Dermis microvascular lymphatic vessel endothelial cell (primary cell): ENCODE results near the gene WDR1. TPM values are rescaled to one million over a fixed set of nuclear protein-coding genes. Genes with fewer than 3 reads are reported as not detected.

Source experiments
- DNase-seq, 2 donors: peaks; one replicate each; pipeline versions ENCODE4 v3.0.0 to v3.0.0-alpha.2; 2010; ENCODE audit warnings: low read depth in 2 of 2
- total RNA-seq: library from RNA; depleted of rRNA; stranded (reverse); fragments of >200 nt; gene quantifications from 2 replicates; pipeline ENCODE4 v1.2.1, GENCODE V29; 2014

The WDR1 gene
- total RNA-seq, 1 donor from 2014 or later, result 333 TPM

DNA sequence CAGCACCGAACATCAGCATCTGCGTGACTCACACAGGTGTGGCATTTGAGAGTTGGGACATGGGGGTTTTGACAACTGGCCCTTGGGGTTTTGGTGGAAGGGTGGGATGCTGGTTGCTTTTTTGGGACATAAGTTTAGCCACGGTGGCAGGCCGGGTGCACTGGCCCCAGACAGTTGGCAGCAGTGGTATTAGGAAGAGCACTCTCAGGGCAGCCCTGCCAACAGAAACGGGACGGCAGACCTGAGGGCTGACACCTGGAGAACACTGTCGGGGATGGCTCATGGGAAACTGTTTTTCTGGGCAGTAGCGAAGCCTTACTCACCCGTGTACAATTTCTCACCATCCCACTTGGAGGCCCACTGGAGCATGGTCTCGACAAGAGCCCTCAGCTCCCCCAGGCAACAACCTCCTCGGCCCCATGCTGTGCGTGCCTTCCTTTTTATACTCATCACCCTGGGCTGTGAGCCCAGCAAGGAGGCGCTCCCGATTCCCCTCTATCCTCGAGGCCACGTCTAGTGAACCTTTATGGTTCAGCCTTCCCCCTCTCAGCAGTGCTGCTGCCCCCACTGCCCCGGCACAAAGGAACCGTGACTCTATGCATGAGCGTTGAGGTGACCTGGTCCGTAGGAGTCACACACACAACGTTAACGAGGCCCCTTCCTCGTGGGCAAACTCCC is 30.6 kb downstream of the WDR1 start:
- DNase-seq, result no peak

DNA sequence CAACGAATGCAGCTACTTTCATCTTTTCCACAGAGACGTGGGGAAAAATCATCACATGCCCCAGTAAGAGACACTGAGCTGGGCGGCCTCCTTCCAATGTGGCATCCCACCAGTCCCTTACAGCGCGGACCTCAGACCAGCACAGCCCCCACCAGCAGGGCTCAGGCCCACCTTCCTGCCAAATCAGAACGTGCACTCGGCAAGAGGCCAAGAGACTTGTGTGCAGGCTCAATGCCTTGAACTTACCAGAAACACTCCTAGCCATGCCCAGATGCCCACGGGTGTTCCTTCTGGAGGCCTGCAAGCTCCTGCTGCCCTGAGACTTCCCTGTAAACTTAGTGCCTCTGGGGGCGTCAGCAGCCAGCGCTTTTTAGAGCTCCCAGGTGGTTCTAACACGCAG is 31.2 kb downstream of the WDR1 start:
- no peak for DNase-seq

DNA sequence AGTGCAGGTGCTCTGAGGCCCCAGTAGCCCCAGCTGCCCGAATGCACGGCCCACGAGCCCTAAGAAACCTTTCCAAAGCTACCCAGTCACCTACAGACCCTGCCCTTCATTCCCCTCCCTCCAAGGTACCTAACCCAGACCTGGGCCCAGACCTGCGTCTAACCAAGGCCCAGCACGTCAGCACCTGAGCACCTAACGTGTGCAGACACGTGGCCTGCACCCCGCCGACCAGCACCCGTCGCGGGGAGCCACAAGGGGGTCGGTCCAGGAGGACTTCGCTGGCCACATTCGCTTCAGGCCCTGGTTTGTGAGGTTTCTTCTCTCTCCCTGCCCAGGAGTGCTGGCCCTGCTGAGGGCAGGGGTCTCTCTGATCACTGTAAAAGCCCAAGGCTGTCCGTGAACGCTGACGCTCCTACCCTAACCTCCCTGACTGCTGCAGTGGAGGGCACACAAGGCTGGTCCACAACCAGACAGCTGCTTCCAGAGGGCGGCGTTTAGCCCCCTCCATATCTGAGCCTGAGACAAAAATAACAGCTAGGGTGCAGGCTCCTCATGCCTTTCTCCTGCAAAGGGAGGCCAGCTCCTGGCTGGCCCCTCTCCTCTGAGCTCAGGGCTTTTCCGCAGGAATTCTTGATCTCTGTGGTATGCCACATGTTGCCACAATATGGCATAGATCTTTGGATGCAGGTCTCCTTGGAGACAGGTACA is 31.8 kb downstream of the WDR1 start:
- DNase-seq, result no peak

DNA sequence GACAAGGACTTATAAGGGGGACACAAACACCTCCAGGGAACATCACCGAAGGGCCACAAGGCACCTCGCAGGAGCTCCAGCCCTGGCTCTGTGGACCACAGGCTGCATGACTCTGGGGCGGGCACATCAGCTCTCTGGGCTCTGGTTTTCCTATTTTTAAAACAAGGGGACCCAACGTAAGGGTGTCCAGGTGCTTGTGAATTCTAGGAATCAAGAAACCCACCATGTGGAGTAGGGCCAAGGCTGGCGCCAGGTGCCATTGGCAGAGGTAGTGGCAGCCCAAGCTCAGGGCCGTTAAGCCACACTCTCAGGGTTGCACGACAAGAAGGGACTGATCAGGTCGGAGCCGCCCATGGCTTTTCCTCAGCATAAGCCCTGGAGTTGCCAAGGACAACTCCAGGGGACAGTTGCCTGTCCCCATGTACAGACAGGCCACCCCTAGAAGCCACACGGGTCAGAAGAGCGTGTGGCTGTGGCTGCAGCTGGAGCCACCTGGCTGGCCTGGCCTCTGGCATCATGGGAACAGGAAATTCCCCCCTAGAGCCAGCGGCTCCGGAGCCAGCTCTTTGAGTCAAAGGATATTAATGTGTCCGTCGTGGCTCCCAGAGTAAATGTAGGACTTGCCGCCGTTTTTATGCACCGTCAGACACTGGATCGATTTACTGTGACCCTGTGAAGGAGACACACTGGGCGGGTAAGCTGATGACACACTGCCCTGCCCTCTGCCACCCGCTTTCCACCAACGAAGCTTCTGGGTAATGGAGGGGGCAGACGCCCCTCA is 32.5 kb downstream of the WDR1 start:
- DNase-seq, result no peak

DNA sequence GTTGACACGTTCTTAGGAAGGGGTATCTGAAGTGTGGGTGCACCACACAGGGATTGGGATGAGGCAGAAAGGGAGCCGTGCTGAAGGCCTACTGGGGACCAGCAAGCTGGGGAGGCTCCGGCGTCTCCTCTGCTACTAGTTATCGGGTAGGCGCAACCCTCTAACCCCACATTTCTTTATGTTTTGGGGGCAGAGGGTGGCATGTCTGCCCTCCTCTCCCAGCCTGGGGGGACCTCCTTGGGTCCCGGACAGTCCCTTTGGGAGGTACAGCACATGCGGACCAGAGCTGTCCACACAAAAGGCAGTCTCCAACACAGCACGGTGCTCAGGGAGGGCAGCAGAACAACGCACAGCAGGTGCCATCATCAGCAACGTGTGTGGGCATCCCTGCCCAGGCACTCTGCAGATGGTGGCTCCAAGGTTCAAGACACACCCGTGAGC is 33.2 kb downstream of the WDR1 start:
- DNase-seq, result no peak

DNA sequence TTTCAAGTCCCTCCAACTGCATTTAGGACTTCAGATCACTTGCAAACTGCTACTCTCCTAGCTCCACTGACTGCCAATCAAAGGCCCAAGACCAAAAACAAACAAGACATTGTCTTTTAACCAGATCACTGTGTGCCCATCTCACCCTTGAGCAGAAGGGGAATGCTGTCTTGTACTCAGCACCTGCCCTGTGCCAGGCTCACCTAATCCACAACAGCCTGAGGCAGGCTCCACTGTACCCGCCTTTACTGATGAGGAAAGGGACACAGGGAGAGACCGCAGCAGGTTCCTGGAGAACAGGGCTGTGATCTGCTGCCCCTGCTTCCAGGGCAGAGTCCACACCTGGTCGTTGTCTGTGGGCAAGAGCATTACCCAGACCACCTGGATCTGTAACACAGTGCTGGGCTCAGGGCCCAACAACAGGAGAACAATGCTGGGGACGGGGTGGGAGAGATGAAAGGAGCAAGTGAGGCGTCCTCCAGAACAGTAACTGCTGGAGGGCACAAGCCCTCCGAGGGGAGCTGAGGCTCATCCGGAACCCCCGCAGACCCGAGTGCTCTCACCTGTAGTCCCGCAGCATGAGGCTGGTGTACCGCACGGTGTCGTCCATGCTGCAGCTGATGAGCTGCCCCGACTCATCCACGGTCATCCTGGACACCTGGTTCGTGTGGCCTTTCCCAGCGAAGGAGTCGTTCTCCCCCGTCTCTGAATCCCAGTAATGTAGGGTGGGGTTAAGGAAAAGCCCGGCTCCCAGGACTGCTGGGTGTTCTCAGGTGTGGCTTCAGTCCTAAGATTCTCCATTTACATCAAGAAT is 33.9 kb downstream of the WDR1 start:
- no peak for DNase-seq

DNA sequence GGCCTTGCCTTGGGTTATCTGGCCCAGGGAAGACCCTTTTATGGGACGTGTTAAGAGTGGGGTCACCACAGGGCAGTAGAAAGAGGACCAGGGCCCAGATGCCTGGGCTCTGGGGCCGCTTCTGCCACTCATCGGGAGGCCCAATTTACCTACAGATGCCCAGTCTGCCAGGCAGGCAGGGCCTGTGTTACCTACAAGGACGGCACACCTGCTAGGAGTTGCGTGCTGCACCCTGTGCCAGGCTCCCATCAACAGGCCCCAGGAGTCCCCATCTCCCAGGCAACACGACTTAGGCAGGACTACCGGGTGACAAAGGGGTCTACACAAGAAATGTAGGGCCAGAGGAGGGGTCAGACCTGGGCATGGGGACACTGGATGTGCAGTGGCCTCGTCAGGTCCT is 34.6 kb downstream of the WDR1 start:
- no peak for DNase-seq

DNA sequence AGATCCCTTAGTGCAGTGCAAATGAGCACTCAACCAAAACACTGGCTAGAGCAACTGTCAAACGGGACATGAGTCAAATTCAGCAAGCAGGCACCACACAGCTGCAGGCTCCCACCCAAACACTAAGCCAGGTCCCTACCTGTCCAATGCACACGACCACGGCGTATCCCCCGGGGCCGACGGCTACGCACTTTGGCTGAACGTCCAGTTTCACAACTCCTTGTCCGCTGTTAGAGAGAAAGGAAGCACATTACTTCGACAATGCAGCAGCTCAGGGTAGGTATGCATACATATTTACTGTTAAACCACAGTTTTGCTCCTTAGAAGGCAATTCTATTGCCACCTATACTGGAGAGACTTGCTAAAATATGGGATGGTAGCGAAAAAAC is 35.4 kb downstream of the WDR1 start:
- no peak for DNase-seq

DNA sequence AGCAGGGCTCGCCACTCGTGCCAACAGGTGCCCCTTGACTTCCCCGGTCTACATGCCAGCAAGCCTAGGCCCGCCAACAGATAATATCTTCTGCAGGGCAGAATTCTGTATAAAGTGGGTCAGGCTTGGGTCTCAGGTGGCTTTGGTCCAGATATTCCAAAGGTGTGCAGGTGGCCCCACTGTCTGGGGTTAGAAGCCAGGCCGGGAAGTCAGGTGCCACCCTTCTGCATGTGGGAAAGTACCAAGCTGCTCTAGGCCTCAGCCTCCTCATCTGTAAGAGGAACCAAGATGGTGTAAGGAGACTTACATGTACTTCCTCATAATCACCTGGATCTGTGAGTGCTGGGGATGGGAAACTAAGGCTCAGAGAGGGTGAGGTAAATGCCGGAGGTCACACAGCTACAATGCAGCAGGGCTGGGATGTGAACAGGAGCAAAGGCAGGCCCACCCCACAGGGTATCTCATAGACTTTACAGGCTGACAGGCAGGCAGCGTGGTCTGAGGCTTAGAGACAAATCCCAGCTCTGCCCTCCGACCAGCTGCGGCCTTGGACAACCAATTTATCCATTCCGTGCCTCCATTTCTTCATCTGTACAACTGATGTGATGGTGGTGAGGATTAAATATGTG is 35.9 kb downstream of the WDR1 start:
- DNase-seq, result no peak

DNA sequence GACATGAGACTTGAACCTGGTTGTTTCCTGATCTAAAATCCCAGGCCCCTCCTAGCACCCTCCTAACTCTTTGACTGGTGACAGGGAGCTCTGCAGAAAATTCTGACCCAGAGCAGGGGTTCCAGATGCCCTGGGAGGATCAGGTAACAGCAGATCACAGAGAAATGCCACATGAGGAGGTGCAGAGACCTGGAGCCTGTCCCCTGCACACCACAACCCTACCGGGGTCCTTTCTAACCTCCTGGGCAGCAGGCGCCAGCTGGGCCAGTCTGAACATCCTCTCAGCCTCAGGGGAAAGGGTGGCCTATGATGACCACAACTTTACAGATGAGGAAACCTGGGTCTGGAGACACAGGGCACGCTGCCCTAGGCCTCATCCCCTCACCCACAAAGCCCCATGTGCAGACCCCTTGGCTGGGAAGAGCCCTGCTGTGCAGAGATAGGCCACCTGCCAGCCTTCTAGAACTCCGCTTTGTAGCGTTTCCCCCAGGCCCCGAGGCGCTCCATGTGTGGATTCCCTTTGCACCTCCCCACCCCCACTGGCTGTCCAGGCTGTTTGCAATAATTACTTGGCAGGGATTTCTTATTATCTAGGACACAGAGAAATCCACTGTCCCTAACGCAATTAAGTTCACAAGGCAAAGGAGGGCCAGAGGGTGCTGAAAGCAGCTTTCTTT is 36.5 kb downstream of the WDR1 start:
- DNase-seq, result no peak

DNA sequence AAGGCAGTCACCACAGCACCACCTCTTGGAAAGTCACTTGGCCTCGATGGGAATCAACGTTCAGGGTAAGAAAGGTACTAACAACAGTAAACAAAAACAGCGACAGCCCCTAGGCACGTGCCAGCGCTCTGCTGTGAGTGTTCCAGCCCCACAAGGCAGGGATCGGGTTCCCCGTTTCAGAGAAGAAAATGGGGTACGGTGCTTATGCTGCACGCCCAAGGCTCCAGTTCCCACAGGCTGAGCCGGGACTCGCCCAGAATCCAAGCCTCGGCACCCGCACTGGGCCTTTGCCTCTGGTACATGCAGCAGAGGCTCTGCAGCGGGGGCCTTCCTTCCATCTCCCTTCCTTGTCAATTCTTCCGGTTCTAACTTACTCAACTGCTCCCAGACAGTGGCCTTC is 37.3 kb downstream of the WDR1 start:
- no peak for DNase-seq

DNA sequence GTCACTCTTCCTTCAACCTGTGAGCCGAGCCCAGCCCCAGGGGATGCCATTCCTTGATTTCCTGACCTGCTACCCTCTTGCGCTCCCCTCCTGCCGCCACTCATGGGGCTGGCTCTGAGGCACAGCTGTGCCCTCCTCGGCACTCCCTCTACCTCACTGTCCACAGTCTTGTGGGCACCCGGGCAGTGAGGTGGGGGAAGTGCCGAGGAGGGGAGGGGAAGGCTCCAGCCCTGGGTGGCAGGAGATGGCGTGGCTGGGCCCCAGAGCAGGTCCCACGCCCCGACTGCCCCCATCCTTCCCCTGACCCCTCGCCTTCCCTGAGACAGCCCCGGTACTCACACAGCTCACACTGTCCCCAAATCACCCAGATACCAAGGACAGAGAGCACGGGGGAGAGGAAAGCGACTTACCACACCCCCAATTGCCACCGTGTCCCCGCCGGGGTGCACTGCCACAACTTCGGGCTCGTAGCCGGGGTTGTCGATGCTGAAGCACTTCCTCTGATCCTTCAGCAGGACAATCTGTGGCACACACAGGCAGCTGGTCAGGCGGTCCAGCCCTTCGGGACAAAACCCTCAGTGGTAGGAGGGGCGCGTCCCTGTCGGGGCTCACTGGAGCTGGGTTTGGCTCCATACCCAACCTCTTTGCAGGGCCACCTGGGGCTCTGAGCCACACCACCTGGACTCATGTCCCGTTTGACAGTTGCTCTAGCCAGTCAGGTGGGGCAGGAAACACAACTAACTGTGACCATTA is 37.9 kb downstream of the WDR1 start:
- DNase-seq, result no peak

DNA sequence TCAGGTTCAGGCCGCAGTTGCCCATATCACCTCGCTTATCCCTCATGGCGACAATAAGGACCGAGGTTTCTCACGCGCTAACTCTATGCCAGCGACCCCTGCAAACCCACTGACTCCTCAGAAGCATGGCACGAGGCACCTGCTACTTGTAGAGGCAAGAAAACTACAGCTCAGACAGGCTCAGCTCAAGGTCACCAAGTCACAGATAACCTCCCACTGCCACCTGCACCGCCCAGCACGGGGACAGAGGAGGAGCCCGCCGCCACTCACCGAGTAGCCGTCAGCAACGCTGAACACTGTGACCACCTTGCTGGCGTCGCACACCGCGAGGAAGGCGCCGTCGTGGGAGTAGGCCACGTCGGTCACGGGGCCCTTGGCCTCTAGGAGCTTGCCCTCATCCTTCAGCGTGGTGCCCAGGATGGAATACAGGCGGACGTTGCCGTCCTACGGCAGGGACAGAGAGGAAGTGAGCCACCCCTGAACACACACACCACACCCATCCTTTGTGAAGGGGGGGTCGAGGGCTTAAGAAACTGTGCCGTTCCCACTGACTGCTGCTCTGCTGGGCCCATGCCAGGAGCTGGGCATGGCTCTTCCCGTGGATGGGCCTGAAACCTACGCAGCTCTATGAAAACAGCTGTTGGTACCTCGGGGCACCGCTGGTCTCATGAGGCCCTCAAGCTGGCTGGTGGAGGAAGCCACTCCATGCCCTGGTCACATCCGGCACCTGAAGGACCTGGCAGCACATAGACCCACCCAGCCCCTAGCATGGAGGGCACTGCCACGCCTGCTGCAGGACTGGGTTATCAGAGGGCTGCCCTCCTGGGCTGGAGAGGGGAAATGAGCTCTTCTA is 38.9 kb downstream of the WDR1 start:
- DNase-seq, result peak in 1 of 2 donors; percentile 53

DNA sequence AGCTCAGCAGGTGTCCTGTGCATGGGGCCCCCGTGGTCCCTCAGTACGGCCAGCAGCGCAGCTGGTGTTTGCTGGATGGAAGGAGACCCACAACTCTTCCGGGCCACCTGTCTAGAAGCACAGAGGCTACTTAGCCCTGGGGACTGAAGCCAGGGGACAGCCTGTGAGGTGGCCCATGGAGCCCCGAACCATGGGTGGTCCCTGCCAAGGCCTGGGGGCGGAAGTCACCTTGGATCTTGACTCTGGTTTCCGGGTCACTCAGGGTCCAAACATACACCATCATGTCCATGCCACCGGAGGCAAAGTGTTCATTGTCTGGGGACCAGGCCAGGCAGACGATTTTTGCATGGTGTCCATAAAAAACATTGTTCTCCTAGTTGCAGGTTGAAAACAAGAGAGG is 39.5 kb downstream of the WDR1 start:
- DNase-seq, result no peak

DNA sequence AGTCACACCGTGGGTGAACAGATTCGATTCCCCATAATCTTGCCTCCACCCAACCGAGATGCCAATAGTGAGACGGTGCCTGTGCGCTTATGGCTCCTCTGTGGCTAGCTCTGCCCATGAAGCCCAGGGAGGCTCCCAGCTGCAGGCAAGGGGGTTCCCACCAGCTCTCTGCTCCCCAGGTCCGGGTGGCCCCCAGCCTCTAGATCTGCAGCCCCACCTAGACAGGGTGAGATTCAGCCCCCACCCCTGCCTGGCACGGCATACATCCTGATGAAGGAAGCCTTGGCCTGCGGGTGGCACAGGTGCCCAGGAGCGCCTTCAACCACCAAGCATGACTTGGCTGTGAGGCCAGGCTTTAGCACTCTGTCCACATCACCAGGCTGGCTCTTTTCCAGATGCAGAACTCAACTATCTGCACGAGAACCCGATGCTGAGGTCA is 40.6 kb downstream of the WDR1 start:
- DNase-seq, result no peak

DNA sequence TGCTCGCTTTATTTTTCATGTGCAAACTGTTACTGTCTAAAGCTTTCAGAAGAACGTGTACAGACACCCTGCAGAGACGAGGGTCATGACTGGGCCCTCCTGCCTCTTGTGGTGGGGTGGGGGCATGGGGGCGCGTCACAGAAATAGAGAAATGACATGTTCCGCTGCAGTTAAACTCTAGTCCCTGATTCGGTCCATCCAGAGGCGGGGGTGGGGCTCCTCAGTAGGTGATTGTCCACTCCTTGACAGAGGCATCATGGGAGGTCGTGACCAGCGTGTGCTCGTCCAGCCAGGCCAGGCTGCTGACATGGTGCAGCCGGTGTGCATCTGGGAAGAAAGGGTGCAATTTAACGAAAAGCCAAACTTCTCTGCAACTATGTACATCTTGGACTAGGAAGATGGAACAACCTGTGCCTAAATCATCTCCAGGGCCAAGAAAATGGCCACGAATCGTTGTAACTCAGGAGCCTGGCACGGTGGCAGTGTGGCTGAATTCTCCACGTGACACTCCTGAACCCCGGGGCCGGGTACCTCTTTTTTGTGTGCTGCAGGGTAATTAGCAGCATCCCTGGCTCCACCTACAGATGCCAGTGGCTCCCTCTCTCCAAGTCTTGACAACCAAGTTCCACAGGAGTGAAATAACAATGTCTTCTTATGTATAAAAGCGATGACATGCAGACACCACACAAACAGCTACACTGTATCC is 41.3 kb downstream of the WDR1 start:
- DNase-seq, result no peak

DNA sequence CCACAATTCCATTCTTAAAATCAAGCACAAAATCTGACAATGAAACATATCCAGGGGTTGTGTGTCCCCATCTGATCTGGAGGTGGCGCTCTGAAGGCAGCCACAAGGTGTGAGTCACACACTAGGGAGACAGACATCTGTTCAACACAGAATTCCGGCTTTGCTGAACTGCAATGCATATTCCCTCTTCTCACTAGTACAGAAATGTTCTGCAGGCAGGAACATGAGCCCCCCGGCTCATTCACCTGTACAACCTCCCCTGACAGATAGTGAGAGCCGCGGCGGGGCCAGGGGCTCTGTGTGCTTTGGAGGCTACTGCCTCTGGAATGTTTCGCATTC is 41.9 kb downstream of the WDR1 start:
- DNase-seq, result peak in 1 of 2 donors; percentile 67

DNA sequence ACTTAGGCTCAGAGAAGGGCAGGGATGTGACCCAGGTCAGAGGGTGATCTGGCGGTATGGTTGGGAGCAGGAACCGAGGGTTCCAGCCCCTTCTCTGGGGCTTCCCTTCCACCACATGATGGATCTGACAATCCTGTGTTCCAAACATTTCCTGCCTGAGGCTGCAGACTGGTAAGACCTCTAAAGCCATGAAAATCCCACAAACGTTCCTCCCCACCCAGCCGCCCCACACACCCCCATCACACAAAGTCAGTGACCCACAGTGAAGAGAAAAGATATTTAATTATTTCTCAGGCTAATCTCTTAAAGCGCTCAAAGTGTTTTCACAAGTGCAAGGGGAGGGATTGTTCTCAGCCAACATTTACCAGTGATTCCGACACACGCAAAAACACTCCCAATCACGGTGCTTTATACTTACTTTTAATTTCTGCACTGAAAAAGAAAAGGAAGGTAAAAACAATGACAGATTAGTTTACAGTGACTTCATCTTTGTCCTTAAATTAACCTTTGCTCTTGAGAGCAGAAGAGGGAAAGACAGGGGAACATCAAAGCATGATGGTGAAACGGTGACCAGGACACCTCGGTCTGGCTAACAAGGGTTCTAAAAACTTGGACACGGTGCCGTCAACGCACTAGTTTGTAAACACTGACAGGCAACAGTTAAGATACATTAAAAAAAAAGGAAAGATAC is 42.4 kb downstream of the WDR1 start:
- no peak for DNase-seq
